ENCODE data around the gene RALA. TPM values are rescaled to one million over a fixed set of nuclear protein-coding genes. Genes with fewer than 3 reads are reported as not detected.
A peak's percentile ranks its signal among the peaks of the same experiment; 100 is the strongest.

RALA gene
- total and polyA plus RNA-seq, 2 donors from 2014 or later = 21.5 to 25.1 TPM

DNA sequence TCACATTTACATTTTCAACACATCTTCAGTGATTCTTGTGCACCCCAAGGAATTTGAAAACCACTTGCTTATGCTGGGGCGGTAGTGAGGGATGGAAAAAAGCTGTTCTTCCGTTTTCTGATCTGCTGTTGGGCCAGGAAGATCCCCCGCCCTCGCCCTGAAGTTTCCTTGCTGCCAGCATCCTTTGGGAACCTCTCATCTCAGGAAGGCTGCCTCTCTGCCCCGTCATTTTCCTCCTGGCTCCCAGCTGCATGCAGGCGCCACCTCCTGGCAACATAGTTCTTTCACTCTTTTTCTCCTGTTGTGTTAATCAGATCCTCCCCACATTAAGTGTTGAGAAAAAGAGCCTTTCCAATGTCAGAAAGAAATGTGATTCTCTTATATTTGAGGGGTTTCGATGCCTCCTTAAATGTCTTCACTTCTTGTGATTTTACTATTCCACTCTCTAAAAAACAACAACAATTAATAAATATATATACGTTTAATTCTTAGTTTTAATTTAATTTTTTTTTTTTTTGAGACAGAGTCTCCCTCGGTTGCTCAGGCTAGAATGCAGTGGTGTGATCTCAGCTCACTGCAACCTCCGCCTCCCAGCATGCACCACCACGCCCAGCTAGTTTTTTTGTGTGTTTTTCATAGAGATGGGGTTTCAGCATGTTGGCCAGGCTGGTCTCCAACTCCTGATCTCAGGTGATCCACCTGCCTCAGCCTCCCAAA is 122.9 kb downstream of the RALA start:
- no peaks in the 10 kb centered on the region for H3K9me3 ChIP-seq (ENCODE audit: control insufficient read depth in 2 of 3, insufficient read depth in 1 of 3, low read length in 3 of 3)
- FAIRE-seq = peak; percentile 29
- H3K4me3 ChIP-seq (ENCODE audit: low read length in 3 of 3) = no peak overlapping the region
- DNase-seq = peak in 4 of 5 donors; percentile 73 to 91 (median 87)
- peak; percentile 80 for TF ChIP-seq CTCF (IDR thresholded peaks at IDR 0.05; ENCODE audit: borderline replicate concordance, extremely low read depth, insufficient read depth)
- H3K27ac ChIP-seq (ENCODE audit: low read depth in 2 of 2, low read length in 2 of 2) = no peak overlapping the region
- intact Hi-C loops (cut with DNase I) = no loop called here
- no peaks in the 10 kb centered on the region for H3K4me1 ChIP-seq (ENCODE audit: control insufficient read depth in 2 of 3, insufficient read depth in 2 of 3, low read depth in 1 of 3, low read length in 3 of 3)
- no peaks in the 10 kb centered on the region for H3K27me3 ChIP-seq (ENCODE audit: control insufficient read depth, insufficient read depth, low read length)
- H3K9ac ChIP-seq (ENCODE audit: low read length in 3 of 3) = no peak overlapping the region
- H3K36me3 ChIP-seq (ENCODE audit: control insufficient read depth in 2 of 3, insufficient read depth in 3 of 3, low read length in 3 of 3) = no peaks in the 10 kb centered on the region

DNA sequence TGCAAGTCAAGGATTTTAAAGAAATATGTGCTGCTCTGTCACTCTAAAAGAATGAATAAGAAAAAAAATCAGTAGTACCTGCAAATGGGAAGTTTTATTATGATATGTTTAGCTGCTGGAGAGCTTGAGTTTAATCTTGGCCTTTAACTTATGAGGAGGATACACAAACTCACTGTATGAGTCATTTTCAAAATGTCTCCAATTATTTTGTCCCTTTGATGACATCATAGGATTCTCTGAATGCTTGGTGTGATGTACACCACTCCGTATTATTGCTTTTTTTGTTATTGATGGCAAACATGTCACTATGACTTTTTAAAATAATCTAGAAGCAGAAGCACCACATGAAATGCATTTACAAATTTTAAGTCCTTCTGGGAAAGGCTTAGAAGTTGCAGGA is 125.8 kb downstream of the RALA start:
- Histone ChIP-seq H3K4me3 (ENCODE audit: low read length in 3 of 3) (no peak overlapping the region), H3K9me3 (ENCODE audit: control insufficient read depth in 2 of 3, insufficient read depth in 1 of 3, low read length in 3 of 3) (no peaks in the 10 kb centered on the region), H3K27ac (ENCODE audit: low read depth in 2 of 2, low read length in 2 of 2) (no peak overlapping the region), H3K36me3 (ENCODE audit: control insufficient read depth in 2 of 3, insufficient read depth in 3 of 3, low read length in 3 of 3) (no peaks in the 10 kb centered on the region), H3K9ac (ENCODE audit: low read length in 3 of 3) (no peak overlapping the region), H3K27me3 (ENCODE audit: control insufficient read depth, insufficient read depth, low read length) (no peaks in the 10 kb centered on the region), H3K4me1 (ENCODE audit: control insufficient read depth in 2 of 3, insufficient read depth in 2 of 3, low read depth in 1 of 3, low read length in 3 of 3) (no peaks in the 10 kb centered on the region)
- no peak for FAIRE-seq
- no peak for DNase-seq
- intact Hi-C loops (cut with DNase I) = no loop called here
- TF ChIP-seq CTCF (IDR thresholded peaks at IDR 0.05; ENCODE audit: borderline replicate concordance, extremely low read depth, insufficient read depth) = no peak

DNA sequence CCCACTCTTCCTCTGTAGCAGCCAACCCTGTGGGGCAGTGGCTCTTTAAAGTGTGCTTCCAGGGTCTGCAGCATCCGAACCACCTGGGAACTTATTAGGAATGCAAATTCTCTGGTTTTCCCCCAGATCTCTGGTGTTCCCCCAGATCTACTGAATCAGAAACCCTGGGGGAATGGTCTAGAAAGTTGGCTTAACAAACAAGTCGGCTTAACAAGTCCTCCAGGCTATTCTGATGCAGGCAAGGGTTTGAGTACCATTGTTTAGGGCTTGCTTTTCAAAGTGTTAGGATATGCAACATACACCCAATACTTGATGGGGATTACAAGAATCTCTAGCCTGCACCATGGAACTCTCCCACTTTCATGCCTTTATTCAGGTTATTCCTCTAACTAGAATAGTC is 126.3 kb downstream of the RALA start:
- no peak overlapping the region for H3K9ac ChIP-seq (ENCODE audit: low read length in 3 of 3)
- no peak overlapping the region for H3K27ac ChIP-seq (ENCODE audit: low read depth in 2 of 2, low read length in 2 of 2)
- H3K9me3 ChIP-seq (ENCODE audit: control insufficient read depth in 2 of 3, insufficient read depth in 1 of 3, low read length in 3 of 3) = no peaks in the 10 kb centered on the region
- intact Hi-C loops (cut with DNase I) = no loop called here
- no peak for TF ChIP-seq CTCF (IDR thresholded peaks at IDR 0.05; ENCODE audit: borderline replicate concordance, extremely low read depth, insufficient read depth)
- H3K36me3 ChIP-seq (ENCODE audit: control insufficient read depth in 2 of 3, insufficient read depth in 3 of 3, low read length in 3 of 3) = no peaks in the 10 kb centered on the region
- no peak overlapping the region for H3K4me3 ChIP-seq (ENCODE audit: low read length in 3 of 3)
- H3K27me3 ChIP-seq (ENCODE audit: control insufficient read depth, insufficient read depth, low read length) = no peaks in the 10 kb centered on the region
- FAIRE-seq (no peak), DNase-seq (no peak)
- H3K4me1 ChIP-seq (ENCODE audit: control insufficient read depth in 2 of 3, insufficient read depth in 2 of 3, low read depth in 1 of 3, low read length in 3 of 3) = no peaks in the 10 kb centered on the region
